Stimulated activated CD4-positive, alpha-beta T cell treated with anti-CD3 and anti-CD28 coated beads, Interleukin-4, amount 100 ng/mL, for 48 hours (primary cell): ENCODE measurements around the gene LRRC3.

Source experiments
- DNase-seq, 2 donors: peaks; one replicate each; pipeline ENCODE4 v3.0.0-alpha.2; 2020; ENCODE audit warnings: low read depth in 2 of 2

The LRRC3 gene

DNA sequence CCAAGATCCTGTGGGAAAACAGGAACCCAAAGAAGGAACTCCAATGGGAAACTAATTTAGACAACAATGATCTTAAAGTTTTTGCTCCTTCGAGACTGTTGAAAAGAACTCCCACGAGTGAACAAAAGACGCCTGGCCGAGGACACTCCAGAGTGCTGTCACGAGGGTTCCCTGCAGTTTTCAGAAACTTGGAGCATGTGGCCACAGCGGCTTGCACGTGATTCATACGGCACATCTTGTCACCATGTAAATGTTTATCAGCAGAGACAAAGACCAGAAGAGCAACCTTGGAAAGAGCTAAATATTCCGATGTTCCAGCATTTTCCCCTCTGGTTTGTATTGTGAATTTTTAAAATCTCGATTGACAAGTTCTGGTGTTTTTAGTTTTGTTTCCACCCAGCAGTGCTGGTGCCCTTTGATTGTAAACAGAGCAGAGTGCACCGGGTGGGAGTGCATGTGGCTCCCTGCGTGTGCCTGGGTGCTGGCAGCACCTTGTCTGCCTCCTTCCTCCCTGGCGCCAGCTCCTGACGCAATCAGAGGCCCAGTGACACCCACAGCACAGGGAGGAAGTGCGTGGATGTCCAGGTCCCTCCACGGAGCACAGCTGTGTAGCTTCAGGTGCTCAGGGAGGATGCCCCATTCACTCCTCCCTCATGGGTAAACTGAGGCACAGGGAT is 23.0 kb downstream of the LRRC3 start:
- DNase-seq: no peak

DNA sequence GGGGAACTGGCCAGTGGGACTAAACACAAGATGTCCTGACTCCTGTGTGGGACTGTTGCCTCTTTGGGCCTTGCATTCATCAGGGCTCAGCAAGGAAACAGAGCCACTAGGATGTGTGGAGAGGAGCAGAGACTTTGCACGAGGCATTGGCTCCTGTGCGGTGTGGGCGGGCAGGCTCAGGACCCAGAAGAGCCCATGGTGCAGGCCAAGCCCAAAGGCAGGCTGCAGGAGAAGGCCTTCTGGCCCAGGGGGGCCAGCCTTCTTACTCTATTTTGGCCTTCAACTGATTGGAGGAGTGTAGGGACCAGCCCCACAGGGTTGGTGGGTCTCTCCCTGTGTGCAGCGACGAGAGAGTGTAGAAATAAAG is 23.5 kb downstream of the LRRC3 start:
- DNase-seq: no peak

DNA sequence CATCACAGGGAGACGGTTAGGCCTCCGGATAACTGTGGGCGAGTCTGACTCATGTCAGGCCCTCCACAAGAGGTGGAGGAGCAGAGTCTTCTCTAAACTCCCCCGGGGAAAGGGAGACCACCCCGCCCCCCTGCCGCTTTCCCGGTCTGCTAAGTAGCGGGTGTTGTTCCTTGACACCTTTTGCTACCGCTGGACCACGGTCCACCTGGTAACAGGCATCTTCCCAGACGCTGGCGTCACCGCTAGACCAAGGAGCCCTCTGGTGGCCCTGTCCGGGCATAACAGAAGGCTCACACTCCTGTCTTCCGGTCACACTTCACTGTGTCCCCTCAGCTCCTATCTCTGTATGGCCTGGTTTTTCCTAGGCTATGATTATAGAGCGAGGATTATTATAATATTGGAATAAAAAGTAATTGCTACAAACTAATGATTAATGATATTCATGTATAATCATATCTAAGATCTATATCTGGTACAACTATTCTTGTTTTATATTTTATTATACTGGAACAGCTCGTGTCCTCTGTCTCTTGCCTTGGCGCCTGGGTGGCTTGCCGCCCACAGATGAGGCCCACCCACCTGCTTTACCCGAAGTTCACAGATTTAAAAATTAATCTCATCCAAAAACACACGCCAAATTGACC is 24.4 kb downstream of the LRRC3 start:
- peak; percentile 20 to 23 for DNase-seq

DNA sequence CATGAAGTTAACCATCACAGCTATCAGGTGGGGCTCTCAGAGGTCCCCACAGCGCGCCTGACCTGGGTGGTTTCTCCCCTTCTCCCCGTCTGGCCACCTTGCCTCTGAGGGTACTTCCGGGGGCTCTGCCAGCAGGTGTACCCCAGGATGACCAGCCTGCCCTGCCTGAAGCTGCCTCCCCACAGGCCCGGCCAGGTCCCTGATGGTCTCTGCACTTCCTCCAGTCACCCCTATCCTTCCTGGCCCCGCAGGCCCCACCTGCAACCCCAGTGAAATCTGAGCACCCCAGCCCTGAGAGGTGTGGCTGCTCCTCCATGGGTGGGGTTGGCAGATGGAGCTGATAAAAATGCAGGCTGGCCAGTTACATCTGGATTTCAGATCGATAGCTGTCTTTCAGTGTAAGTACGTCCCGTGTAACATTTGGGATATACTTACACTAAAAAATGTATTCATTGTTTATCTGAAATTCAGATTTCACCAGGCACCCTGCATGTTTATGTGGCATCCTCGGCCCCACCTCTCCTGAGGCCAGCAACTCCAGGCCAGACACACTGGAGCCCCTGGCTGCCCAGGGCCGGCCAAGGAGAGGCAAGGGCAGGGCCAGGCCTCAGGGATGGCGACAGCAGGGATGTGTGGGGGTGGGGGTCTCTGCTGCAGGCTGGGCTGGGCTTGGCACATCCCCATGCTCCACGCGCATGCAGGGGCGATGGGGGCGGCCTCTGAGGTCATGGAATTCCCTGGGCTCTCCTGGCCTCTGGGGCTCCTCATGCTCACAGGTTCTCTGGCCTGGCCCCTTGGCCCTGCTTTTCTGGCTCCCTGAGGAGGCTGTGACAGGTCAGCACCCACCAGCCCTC is 25.1 kb downstream of the LRRC3 start:
- no peak for DNase-seq

DNA sequence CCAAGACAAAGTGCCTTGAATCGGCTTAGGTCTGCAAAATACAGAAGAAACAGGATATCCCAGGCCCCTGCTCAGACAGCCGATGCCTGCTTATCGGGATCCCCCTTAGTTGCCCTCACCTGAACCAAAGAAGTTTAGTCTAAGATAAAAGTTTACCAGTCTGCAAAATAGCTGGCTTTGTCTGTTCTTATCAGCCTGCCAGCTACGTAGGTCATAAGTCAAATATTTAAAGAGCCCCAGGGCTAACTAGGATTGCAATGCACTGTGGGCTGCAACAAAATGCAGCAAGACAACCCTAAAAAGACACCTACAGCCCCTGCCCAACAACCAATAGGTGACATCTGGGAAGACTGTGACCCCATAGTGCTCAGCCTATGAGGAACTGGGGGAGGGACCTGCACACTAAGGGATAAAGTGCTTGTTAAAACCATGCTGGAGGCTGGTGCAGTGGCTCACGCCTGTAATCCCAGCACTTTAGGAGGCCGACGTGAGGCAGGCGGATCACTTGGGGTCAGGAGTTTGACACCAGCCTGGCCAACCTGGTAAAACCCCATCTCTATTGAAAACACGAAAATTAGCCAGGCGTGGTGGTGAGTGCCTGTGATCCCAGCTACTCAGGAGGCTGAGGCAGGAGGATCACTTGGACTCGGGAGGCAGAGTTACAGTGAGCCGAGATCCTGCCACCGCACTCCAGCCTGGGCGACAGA is 27.4 kb downstream of the LRRC3 start:
- no peak for DNase-seq

DNA sequence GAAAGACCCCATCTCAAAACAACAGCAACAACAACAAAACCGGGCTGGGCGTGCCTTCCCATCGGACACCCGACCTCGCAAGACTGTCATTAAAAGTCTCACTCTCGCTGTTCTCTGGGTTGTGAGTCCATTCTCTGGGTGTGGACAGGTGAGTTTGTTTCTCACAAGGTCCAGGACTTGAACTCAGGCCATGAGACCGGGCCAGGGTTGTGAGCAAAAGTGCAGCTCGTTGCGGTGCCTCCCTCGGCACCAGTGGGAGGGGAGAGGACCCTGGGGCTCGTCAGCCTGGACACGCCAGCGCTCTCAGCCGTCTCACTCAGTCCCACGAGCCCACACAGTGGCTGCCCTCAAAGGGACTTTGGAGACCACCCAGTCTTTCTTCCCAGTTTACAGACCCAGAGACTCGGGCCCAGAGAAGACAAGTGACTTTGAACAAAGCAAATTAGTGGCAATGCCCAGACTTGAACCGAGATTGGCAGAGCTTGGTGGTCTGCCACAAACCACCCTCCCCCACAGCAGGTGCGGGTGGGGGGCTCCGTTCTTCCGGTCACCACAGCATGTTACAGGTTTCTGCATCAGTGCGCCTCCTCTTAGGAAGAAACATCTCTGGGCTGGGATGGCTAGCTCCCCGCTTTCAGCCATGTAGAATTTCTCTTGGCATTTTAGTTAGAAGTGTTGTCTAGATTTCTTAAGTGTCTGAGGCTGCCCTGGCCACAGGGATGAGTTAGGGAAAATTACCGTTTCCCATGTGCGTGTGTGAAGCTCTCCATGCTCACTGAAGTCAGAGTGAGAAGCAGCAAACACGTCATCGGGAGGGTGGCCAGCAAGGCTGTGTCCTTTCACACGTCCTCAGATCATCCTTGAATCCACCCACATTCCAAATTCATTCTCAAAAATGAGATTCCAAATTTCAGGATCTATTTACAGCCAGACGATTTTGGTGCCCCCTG is 28.3 kb downstream of the LRRC3 start:
- DNase-seq: no peak

DNA sequence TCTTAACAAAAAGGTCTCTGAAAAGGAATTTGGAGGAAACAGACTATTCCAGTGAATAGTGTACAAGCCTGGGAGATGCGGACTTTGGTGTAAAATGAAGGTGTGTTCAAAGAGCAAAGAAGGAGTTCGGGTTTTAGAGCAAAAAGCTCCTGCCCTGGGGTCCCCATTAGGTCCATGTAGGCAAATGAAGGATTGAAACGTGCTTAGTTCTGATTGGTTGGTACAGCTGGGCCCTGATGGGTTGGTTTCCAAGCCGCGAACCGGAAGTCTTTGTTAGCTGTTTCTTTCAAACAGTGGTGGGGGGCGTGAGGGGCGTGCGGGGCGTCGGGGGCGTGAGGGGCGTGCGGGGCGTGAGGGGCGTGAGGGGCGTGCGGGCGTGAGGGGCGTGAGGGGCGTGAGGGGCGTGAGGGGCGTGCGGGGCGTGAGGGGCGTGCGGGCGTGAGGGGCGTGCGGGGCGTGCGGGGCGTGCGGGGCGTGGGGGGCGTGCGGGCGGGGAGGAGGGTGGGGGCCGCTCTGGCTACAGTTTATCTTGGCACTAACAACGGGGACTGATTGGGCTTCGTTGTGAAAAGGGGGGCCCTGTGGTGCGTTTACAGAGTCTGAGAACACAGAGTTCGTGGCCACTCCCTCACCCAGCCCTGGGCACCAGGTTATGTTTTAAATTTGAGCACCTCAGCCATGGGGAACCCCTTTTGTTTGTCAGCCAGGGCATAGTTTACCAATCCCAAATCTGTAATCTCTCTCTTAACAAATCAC is 29.4 kb downstream of the LRRC3 start:
- no peak for DNase-seq

DNA sequence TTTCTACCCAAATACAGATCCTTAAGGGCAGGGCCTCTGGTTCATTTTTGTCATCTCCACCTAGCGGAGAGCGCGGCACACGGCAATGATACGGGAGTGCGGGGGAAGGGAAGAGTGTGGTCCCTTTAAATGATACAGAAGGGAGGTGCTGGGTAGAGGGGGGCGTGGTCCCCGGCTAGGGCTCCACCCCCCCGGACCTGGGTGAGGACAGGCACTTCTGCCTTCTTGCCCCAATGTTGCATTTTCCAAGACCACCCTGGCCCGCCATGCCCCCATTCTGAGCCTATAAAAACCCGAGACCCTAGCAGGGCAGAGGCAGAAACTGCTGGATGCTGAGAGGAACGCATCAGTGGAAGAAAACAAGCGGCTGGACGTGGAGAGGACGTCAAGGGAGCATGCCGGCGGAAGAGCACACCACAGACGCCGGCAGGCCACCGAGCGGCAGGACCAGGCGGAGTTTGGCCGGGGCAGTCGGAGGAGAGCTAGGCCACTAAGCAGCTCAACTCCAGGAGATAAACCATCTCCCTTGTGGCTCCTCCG is 30.0 kb downstream of the LRRC3 start:
- peak in 1 of 2 donors; percentile 33 for DNase-seq

DNA sequence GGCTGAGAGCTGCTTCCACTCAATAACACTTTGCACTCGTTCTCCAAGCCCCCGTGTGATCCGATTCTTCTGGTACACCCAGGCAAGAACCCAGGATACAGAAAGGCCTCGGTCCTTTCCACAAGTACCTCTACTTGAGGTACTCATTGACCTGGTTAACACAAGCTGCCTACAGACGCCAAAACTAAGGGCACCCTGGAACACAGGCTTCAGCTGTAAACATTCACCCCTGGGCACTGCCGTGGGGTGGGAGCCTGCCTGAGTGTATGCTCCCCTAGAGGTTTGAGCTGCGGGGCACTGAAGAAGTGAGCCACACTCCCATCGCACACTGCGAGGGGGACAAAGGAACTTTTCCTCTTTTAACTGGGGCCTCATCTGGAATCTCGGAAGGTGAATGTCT is 30.5 kb downstream of the LRRC3 start:
- DNase-seq: no peak

DNA sequence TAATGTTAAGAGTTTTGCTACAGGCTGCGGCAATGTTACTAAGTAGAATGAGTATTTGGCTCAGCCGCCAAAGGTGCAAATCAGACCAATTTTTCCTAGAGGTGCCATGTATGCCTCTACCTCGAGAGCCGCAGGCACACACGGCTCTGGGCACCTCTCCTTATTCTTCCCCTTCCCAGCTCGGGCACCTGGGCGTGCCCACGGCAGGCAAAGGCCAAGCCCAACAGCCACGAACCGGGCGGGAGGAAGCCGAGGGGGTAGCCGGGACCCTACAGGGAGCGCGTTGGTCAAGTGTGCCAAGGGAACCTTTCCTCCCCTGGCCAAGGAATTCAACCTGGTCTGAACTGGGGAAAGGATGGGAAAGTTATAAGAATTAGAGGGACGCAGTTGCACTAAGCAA is 31.0 kb downstream of the LRRC3 start:
- no peak for DNase-seq

DNA sequence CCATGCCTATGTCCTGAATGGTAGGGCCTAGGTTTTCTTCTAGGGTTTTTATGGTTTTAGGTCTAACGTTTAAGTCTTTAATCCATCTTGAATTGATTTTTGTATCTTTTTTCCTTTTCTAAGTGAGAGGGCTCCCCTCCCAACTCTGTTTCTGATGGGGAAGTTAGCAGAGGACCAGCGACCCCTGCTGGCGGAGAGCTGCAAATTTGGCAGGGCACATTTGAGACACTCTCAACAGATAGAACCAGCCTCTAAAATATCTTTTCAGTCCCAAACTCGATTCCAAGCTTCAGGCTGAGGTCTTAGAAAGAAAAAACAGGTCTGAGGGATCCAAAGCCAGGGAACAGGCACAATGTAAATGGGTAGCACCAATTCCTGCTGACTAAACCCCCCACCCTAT is 32.5 kb downstream of the LRRC3 start:
- DNase-seq: peak; percentile 43 to 66

DNA sequence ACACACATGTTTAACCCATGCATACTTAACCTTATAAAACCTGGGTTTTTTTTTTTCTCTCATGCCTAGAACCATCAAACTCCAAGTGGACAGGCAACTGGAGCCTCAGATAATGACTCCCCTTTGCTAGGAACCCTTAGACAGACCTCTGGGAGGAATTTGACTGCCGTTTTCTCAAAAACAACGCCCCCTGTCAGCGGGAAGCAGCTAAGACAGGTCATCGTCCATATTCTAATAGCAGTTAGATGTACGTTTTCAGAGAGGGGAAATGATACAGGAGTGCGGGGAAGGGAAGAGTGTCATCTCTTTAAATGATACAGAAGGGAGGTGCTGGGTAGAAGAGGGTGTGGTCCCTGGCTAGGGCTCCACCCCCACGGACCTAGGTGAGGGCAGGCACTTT is 34.7 kb downstream of the LRRC3 start:
- no peak for DNase-seq

DNA sequence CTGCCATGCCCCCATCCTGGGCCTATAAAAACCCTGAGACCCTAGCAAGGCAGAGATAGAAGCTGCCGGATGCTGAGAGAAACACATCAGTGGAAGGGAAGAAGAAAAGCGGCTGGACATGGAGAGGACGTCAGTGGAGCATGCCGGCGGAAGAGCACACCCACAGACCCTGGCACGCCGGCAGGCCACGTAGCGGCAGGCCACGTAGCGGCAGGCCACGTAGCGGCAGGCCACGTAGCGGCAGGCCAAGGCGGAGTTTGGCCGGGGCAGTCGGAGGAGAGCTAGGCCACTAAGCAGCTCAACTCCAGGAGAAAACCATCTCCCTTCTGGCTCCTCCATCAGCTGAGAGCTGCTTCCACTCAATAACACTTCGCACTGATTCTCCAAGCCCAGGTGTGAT is 35.1 kb downstream of the LRRC3 start:
- no peak for DNase-seq

DNA sequence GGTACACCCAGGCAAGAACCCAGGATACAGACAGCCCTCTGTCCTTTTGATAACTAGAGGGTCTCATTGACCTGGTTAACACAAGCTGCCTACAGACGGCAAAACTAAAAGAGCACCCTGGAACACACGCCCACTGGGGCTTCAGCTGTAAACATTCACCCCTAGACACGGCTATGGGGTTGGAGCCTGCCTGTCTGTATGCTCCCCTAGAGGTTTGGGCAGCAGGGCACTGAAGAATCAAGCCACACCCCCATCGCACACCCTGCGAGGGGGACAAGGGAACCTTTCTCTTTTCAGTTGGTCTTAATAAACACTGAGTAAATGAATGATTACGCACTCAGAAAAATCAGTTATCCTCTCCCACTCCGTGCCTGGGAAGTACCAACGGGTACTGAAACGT is 35.5 kb downstream of the LRRC3 start:
- no peak for DNase-seq

DNA sequence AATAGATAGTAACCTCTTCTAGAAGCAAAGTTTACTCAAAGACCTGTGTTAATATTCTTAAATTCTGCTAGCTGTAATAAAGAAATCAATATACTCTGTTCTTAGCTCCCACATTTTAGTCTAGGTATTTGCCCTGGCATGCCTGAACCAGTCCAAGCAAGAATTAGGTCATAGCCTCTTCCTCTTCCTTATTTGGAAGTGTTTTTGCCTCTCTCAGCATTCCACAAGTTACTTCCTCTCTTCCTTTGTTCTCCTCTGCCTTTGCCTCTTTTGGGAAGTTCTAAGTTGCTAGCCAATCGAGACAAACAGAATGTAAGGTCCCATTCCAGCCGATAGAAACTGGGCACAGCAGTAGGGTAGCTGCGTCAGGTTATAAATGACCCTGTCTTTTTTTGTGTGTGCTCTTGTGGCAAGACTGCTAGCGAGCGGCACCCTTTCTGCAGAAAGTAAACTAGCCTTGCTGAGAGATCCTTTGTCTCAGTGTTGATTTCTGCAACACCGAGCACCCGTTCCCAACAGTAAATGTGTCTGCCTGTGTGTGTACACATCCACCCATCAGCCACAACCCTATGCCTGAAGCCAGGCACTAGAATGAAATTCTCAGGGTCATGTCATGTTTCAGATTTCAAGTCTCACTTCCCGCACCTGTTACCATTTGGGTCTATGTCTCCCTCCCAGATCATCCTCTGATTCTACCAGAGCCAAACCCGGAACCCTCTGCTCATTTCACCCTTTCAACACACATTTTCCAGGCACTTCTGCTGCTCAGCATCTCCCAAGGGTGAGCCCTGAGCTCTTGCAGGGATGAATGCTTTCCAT is 37.5 kb downstream of the LRRC3 start:
- DNase-seq: no peak

DNA sequence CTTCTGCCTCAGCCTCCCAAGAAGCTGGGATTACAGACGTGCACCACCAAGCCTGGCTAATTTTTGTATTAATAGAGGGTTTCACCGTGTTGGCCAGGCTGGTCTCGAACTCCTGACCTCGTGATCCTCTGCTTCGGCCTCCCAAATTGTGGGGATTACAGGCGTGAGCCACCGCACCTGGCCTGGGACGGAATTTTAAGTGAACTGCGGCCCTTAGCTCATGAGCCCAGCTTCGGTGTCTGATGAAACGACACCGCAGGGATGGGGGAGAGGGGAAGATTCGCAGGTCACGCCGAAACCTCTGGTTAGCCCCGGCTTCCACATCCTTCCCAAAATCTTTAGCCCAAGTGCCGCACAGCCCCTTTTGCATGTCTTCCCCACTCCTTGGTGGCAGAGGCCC is 39.1 kb downstream of the LRRC3 start:
- no peak for DNase-seq

DNA sequence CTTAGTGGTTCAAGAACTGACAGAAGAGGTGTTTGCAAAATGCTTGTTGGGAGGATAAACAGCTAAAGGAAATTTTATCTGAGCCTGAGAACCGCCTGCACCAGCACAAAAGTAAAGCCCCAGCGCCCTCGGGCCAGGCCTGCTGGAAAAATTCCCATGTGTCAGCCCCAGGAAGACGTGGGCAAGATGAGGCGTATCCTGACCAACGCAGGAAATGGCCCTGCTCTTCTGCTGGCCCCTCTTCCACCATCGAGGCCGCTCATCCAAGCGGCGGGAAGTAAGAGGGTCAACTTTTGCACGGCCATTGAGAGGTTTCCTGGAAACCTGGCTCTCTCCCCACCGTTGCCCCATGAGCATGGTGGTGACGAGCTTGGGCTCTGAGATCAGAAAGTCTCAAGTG is 39.6 kb downstream of the LRRC3 start:
- no peak for DNase-seq

DNA sequence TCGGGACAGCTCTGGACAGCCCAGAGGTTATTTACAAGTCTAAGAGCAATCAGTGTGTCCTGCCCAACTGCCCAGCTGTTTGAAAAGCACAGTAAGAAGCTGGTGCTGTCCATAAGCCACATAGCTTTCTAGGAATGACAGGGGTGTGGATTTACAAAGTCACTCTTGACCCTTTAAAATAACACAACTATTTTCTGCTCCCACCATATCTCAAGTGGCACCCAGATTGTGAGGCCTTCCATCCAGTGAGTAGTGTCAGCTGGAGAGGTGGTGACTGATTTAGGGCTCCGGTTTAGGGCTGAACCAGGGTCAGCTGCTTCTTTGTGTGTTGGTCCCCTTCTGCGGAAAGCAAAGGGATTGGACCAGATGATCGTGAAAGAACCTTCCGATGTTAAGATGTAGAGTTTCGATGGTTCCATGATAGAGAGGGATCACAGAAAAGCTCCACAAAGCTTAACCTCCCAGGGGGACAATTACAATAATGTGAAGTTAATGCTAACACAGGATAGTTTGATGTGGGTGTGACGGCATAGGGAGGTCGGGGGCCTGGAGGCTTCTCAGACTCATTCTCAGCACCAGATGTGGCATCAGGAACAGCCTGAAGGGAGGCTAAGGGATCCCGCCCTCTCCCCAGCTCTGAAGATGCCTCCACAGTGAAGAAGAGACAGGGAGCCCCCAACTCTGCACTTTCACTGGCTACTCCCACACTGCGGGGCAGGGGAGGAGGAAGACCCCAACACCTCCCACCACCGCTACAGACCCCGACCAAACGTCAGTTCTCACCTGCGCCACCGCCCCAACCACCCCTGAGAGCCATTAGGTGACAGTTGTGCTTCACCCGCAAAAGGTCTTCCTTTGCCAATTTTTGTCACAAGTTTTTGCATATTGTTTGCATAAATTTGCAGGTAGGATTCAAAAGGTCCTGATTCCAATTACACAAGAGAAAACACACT is 40.6 kb downstream of the LRRC3 start:
- no peak for DNase-seq
